ENCODE data around the gene BARD1.
"Not testable (repeated sequence)": the region's sequence is repeated elsewhere in the genome, so short reads cannot be mapped to it uniquely, and the experiment has no call there.

Gene BARD1

GRCh38 chr2:214713080-214713830, 96.2 kb downstream of the BARD1 start:
- Mint-ChIP-seq H3K4me1 (no peaks in the 10 kb centered on the region), H3K36me3 (ENCODE audit: low read depth) (peaks cover 21% of the 10 kb centered on the region), H3K4me3 (no peak overlapping the region), H3K27ac (no peak overlapping the region), H3K9me3 (peaks cover 12% of the 10 kb centered on the region), H3K27me3 (ENCODE audit: low read depth, poor library complexity) (no peaks in the 10 kb centered on the region)
- no peak for TF ChIP-seq CTCF (IDR thresholded peaks at IDR 0.05)
- DNase-seq = no peak

- no peaks in the 10 kb centered on the region for H3K36me3 Mint-ChIP-seq (ENCODE audit: low read depth)
- no peaks in the 10 kb centered on the region for H3K4me1 Mint-ChIP-seq
- no peaks in the 10 kb centered on the region for H3K27me3 Mint-ChIP-seq (ENCODE audit: low read depth, poor library complexity)
- no peak for TF ChIP-seq CTCF (IDR thresholded peaks at IDR 0.05)
- no peak overlapping the region for H3K4me3 Mint-ChIP-seq
- no peaks in the 10 kb centered on the region for H3K9me3 Mint-ChIP-seq
- DNase-seq = no peak
- no peak overlapping the region for H3K27ac Mint-ChIP-seq
These were observed 98.8 kb downstream of the BARD1 start for GRCh38 chr2:214710729-214711128.

GRCh38 chr2:214706986-214707385, 102.5 kb downstream of the BARD1 start:
- Mint-ChIP-seq H3K27ac (peak overlapping the region; percentile 6), H3K4me3 (no peak overlapping the region), H3K4me1 (no peaks in the 10 kb centered on the region), H3K27me3 (ENCODE audit: low read depth, poor library complexity) (no peaks in the 10 kb centered on the region), H3K9me3 (peaks cover 5% of the 10 kb centered on the region), H3K36me3 (ENCODE audit: low read depth) (no peaks in the 10 kb centered on the region)
- DNase-seq = no peak
- TF ChIP-seq CTCF (IDR thresholded peaks at IDR 0.05) = no peak

- Mint-ChIP-seq H3K36me3 (ENCODE audit: low read depth) (peaks cover 10% of the 10 kb centered on the region), H3K9me3 (peaks cover 22% of the 10 kb centered on the region), H3K4me3 (no peak overlapping the region), H3K27ac (no peak overlapping the region), H3K27me3 (ENCODE audit: low read depth, poor library complexity) (no peaks in the 10 kb centered on the region), H3K4me1 (no peaks in the 10 kb centered on the region)
- no peak for DNase-seq
- no peak for TF ChIP-seq CTCF (IDR thresholded peaks at IDR 0.05)
These were observed 110.2 kb downstream of the BARD1 start for GRCh38 chr2:214699236-214699635.

- Mint-ChIP-seq H3K27ac (no peak overlapping the region), H3K9me3 (peaks cover 20% of the 10 kb centered on the region), H3K27me3 (ENCODE audit: low read depth, poor library complexity) (no peaks in the 10 kb centered on the region), H3K4me1 (no peaks in the 10 kb centered on the region), H3K4me3 (no peak overlapping the region), H3K36me3 (ENCODE audit: low read depth) (peaks cover 10% of the 10 kb centered on the region)
- DNase-seq = no peak
- TF ChIP-seq CTCF (IDR thresholded peaks at IDR 0.05) = no peak
These were observed 112.8 kb downstream of the BARD1 start for GRCh38 chr2:214696681-214697080.

DNA sequence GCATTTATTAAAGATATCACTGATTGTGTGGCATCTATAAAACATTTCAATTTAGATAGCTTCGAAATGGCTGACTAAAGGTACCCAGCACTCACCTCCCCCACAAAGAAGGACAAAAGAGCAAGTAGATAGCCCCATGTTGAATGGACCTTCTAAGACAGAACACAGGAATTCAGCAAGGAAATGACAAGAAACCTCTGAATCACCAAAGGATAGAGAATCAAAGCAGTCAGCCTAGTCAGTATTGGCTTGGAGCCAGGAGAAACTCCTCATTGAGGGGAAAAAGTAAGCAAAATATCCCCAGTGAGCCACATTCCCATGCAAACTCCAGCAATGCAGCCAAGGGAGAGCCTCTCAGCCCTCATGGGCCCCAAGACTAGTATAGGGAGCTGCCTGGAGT, 113.7 kb downstream of the BARD1 start:
- DNase-seq = no peak
- H3K27me3 Mint-ChIP-seq (ENCODE audit: low read depth, poor library complexity) = no peaks in the 10 kb centered on the region
- H3K9me3 Mint-ChIP-seq = peaks cover 12% of the 10 kb centered on the region
- H3K4me3 Mint-ChIP-seq = no peak overlapping the region
- TF ChIP-seq CTCF (IDR thresholded peaks at IDR 0.05) = no peak
- H3K27ac Mint-ChIP-seq = no peak overlapping the region
- no peaks in the 10 kb centered on the region for H3K4me1 Mint-ChIP-seq
- peaks cover 4% of the 10 kb centered on the region for H3K36me3 Mint-ChIP-seq (ENCODE audit: low read depth)

DNA sequence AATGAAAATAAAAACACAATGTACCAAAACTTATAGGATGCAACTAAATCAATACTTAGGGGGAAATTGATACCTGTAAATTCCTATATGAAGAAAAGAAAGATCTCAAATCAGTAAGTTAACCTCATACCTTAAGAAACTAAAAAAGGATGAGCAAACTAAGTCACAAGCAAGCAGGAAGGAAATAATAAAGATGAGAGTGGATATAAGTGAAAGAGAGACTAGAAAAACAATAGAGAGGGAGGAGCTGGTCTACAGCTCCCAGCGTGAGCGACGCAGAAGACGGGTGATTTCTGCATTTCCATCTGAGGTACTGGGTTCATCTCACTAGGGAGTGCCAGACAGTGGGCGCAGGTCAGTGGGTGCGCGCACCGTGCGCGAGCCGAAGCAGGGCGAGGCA, 125.9 kb downstream of the BARD1 start:
- not testable (repeated sequence) for H3K9me3 Mint-ChIP-seq

More for the DNA sequence above, 125.9 kb downstream of the BARD1 start:
- peak overlapping the region; percentile 86 for H3K4me3 Mint-ChIP-seq
- not testable (repeated sequence) for H3K27ac Mint-ChIP-seq; H3K36me3 Mint-ChIP-seq (ENCODE audit: low read depth); H3K4me1 Mint-ChIP-seq; DNase-seq; H3K27me3 Mint-ChIP-seq (ENCODE audit: low read depth, poor library complexity)

Measured in nephron progenitor cell (in vitro differentiated cells).